BJ (cell line): ENCODE data around the gene TFAP2D. TPM values are rescaled to one million over a fixed set of nuclear protein-coding genes. Genes with fewer than 3 reads are reported as not detected.

Experiments used
- CTCF ChIA-PET: fragments of 350-600 bp; formaldehyde crosslinking; extraction: SDS; loops from one replicate; lab custom pipeline; 2021; ENCODE audit warnings: antibody characterized with exemption, inconsistent platforms; lab: Yijun Ruan, JAX
- POLR2A ChIA-PET: fragments of 300-600 bp; sonication (Branson Sonifier 250); formaldehyde crosslinking; extraction: SDS; loops from one replicate; lab custom pipeline; 2021; ENCODE audit warnings: antibody characterized with exemption; lab: Charles Lee
- DNase-seq: peaks from one replicate; pipeline ENCODE4 v3.0.0-alpha.2; 2011; ENCODE audit warnings: low read depth
- H3K27me3 ChIP-seq: 2 replicates; pipeline ENCODE4 v1.6.0; 2011; ENCODE audit warnings: low read length; ENCODE audit not compliant: control insufficient read depth, insufficient read depth
- H3K36me3 ChIP-seq: 2 replicates; pipeline ENCODE4 v1.5.1; 2011; ENCODE audit warnings: low read length; ENCODE audit not compliant: control insufficient read depth, insufficient read depth
- H3K4me3 ChIP-seq: 2 replicates; pipeline ENCODE4 v1.5.1; 2011; ENCODE audit warnings: low read depth, mild to moderate bottlenecking, control low read depth, low read length
- polyA plus RNA-seq: library from polyadenylated mRNA; depleted of rRNA; stranded (reverse); fragments of >200 nt; gene quantifications from 2 replicates; pipeline ENCODE4 v1.2.3, GENCODE V29; 2011
- TF ChIP-seq, protein P1 (sequence below): IDR thresholded peaks from 2 replicates; pipeline ENCODE4 v1.5.1; 2011; ENCODE audit warnings: low read depth, mild to moderate bottlenecking, control low read depth, inconsistent platforms, low read length, moderate library complexity; ENCODE audit not compliant: insufficient read depth

The TFAP2D gene
- polyA plus RNA-seq, 1 experiment: not detected

DNA sequence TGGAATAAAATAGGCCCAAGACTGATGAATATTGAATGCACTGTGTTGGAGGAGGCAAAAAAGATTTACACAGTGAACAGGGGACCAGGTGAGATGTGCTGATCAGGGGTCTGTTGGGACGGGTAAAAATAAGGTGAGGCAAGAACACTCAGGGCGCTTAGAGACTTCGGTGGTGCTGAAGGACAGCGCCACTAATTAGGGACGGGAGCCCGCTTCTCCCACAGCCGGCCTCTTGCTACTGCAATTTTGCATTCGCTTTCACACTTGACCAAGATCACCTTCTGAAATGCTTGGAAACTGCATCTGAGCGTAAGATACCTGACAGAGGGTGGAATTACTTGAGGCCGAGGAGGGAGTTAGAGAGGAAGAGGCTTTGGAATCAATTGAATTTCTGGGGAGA is 7.3 kb downstream of the TFAP2D start:
- TF ChIP-seq, protein P1, sequence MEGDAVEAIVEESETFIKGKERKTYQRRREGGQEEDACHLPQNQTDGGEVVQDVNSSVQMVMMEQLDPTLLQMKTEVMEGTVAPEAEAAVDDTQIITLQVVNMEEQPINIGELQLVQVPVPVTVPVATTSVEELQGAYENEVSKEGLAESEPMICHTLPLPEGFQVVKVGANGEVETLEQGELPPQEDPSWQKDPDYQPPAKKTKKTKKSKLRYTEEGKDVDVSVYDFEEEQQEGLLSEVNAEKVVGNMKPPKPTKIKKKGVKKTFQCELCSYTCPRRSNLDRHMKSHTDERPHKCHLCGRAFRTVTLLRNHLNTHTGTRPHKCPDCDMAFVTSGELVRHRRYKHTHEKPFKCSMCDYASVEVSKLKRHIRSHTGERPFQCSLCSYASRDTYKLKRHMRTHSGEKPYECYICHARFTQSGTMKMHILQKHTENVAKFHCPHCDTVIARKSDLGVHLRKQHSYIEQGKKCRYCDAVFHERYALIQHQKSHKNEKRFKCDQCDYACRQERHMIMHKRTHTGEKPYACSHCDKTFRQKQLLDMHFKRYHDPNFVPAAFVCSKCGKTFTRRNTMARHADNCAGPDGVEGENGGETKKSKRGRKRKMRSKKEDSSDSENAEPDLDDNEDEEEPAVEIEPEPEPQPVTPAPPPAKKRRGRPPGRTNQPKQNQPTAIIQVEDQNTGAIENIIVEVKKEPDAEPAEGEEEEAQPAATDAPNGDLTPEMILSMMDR: no peak
- ChIA-PET POLR2A (no interaction called here), CTCF (no interaction called here)
- no peaks in the 10 kb centered on the region for H3K36me3 ChIP-seq
- no peak for DNase-seq
- H3K4me3 ChIP-seq: no peak overlapping the region
- peaks cover 2% of the 10 kb centered on the region; the same call in 1 of the 2 replicates for H3K27me3 ChIP-seq

DNA sequence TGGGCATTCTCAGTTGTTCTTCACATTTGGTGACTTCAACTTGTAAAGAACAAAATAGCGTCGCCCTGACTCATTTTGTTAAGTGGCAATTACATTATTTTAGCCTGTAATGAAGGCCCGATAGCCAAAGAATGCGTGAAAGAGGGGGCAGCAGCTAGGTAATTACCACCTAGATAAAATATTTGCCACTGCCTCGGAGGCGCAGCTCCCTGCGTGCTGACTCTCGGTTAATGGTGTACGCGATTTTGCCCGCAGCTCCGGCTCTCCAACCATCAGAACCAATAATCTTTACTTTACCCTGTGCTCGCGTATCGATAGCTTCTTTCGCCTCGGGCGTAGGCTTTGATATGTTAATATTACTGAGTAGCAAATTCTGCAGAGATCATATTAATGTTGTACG is 8.7 kb downstream of the TFAP2D start:
- ChIA-PET CTCF (no interaction called here), POLR2A (no interaction called here)

DNA sequence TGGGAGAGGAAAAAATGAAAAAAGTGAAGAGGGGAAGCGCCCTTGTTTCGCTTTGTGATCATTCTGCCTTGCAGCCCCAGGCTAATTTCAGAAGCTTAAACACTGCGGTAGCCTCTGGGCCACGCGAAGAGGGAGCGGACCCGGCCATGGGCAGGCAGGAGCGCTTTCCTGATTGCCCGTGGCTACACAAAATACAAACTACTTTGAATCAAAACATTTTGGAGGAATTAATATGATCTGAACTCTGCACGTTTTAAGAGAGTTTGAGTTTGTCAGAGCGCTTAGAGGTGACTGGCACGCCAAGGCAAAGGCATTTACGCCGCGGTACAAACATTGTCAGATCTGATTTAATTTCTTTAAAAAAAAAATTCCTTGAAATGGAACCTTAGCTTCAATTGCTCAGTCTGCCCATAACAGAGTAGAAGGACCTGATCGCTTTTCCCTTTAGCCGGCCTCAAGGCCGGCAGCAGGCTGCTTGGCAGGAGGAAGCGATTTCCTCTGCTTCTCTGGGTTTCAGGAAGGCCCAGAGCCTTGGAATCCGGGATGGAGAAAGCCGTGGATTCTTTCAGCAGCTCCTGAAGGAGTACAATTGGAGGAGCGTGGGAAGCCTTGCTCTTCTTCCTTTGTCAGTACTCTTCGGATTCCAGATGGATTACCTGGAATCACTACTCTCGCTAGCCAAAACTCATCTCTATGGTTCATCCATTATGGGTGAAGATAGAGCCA is 9.7 kb downstream of the TFAP2D start:
- Histone ChIP-seq H3K36me3 (no peaks in the 10 kb centered on the region), H3K4me3 (no peak overlapping the region), H3K27me3 (no peaks in the 10 kb centered on the region)
- ChIA-PET POLR2A (no interaction called here), CTCF (interaction anchor here (0.7 kb wide), 1 partner anchor 547 kb away, joined by 3 read pairs; no protein-coding TSS in a partner anchor)
- no peak for DNase-seq
- TF ChIP-seq, protein P1: no peak

More for the DNA sequence above, 8.7 kb downstream of the TFAP2D start:
- Histone ChIP-seq H3K36me3 (no peaks in the 10 kb centered on the region), H3K27me3 (no peaks in the 10 kb centered on the region), H3K4me3 (no peak overlapping the region)
- no peak for DNase-seq
- TF ChIP-seq, protein P1: no peak

DNA sequence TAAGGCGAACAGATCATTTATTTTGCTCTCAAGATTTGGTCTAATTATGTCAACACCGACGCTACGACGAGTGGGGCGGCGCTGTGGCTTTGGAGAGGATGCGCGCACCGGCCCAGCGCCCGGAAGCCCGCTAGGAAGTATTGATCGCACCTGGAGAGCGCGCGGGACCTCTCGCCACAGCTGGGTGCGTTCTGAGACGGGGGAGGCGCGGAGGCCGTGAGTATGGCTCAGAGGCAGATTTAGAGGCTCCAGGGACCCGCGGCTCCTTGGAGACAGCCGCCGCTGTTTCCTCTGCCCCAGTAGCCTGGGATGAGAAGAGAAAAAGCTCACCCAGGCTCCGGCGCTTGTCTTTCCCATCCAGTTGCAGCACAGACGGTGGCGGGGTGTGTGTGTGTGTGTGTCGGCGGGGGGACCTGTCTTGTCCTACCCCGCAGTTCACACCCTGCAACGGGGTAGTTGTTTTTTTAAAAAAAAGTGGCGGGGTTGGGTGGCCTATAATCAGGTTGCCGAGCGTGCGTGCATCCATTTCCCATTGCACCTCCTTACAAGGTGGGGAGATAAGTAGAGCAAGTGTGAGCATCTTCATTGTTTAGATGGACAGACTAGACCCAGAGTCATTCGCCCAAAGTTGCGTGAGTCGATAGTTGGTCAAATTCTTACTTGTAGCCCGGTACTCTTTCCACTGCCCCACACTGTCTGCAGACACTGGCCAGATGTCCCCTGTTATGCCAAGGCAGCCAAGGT is 11.2 kb downstream of the TFAP2D start:
- ChIA-PET POLR2A (no interaction called here), CTCF (no interaction called here)
- TF ChIP-seq, protein P1: no peak
- Histone ChIP-seq H3K27me3 (no peaks in the 10 kb centered on the region), H3K36me3 (no peaks in the 10 kb centered on the region), H3K4me3 (no peak overlapping the region)
- no peak for DNase-seq

DNA sequence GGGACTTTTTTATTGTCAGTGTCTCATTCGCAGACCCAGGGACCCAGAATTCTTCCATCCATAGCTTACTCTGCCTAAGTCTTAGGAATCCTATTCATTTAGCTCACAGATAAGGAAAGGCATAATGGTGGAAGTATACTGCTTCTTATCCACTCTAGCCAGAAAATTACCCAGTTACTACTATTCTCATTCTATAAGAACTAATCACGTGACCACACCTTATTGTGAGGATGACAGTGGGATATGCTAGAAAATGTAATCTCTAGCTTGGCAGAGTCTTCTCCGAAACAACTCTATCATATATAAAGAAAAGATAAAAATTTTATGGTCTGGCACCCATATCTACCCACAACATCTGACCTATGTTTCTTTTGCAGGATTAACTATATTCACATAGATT is 21.2 kb downstream of the TFAP2D start:
- CTCF ChIA-PET: no interaction called here
- Histone ChIP-seq H3K27me3 (no peaks in the 10 kb centered on the region), H3K4me3 (no peak overlapping the region), H3K36me3 (no peaks in the 10 kb centered on the region)
- POLR2A ChIA-PET: no interaction called here
- no peak for DNase-seq
- TF ChIP-seq, protein P1: no peak
